Measurements from ENCODE around the gene ATIC. TPM values are rescaled to one million over a fixed set of nuclear protein-coding genes. Genes with fewer than 3 reads are reported as not detected.

The ATIC gene
- total RNA-seq, 1 experiment from 2014 or later = 285 TPM

- Mint-ChIP-seq H3K4me1 (peaks cover 10% of the 10 kb centered on the region), H3K27ac (no peak overlapping the region), H3K27me3 (ENCODE audit: low read depth) (no peaks in the 10 kb centered on the region), H3K9me3 (no peaks in the 10 kb centered on the region), H3K36me3 (no peaks in the 10 kb centered on the region), H3K4me3 (no peak overlapping the region)
- POLR2A ChIA-PET = interaction anchor here (0.6 kb wide), 1 partner anchor 387 kb away, joined by 3 read pairs; no protein-coding TSS in a partner anchor
- CTCF ChIA-PET = interaction anchor here (0.6 kb wide), 1 partner anchor 165 kb away, joined by 4 read pairs; no protein-coding TSS in a partner anchor
- ATAC-seq (no peak), DNase-seq (ENCODE audit: low spot score) (no peak)
- no peak for TF ChIP-seq GTF2I (CRISPR knock-in tag; conservative IDR thresholded peaks at IDR 0.05)
- TF ChIP-seq USF1 (CRISPR knock-in tag; IDR thresholded peaks at IDR 0.05) = no peak
- no peak for TF ChIP-seq JUN (CRISPR knock-in tag; IDR thresholded peaks at IDR 0.05)
- TF ChIP-seq IRF2 (CRISPR knock-in tag; IDR thresholded peaks at IDR 0.05; ENCODE audit: borderline replicate concordance, low read depth) = no peak
- TF ChIP-seq NFATC4 (CRISPR knock-in tag; IDR thresholded peaks at IDR 0.05) = no peak
- no peak for TF ChIP-seq ZNF423 (CRISPR knock-in tag; IDR thresholded peaks at IDR 0.05)
- TF ChIP-seq RORB (CRISPR knock-in tag; IDR thresholded peaks at IDR 0.05) = no peak
- no peak for TF ChIP-seq NR3C1 (CRISPR knock-in tag; conservative IDR thresholded peaks at IDR 0.05; ENCODE audit: low read depth)
- no peak for TF ChIP-seq ZSCAN18 (CRISPR knock-in tag; IDR thresholded peaks at IDR 0.05)
- TF ChIP-seq ATF2 (CRISPR knock-in tag; IDR thresholded peaks at IDR 0.05; ENCODE audit: borderline replicate concordance, low read depth) = no peak
- no peak for TF ChIP-seq ZNF396 (CRISPR knock-in tag; IDR thresholded peaks at IDR 0.05; ENCODE audit: borderline replicate concordance)
Observed at GRCh38 chr2:215275824-215276223, 36.0 kb upstream of the ATIC start.

GRCh38 chr2:215277944-215278343, 33.9 kb upstream of the ATIC start:
- ChIA-PET CTCF (no interaction called here), POLR2A (no interaction called here)
- peaks cover 3% of the 10 kb centered on the region; the same call in 1 of the 2 replicates for H3K9me3 Mint-ChIP-seq

More at GRCh38 chr2:215277944-215278343, 33.9 kb upstream of the ATIC start:
- Mint-ChIP-seq H3K27ac (no peak overlapping the region), H3K27me3 (ENCODE audit: low read depth) (no peaks in the 10 kb centered on the region), H3K4me1 (no peaks in the 10 kb centered on the region), H3K36me3 (no peaks in the 10 kb centered on the region), H3K4me3 (no peak overlapping the region)
- ATAC-seq = no peak
- DNase-seq (ENCODE audit: low spot score) = no peak
- no peak for TF ChIP-seq SOX15 (CRISPR knock-in tag; IDR thresholded peaks at IDR 0.05)
- TF ChIP-seq ZNF232 (CRISPR knock-in tag; IDR thresholded peaks at IDR 0.05) = no peak
- no peak for TF ChIP-seq FOXJ3 (CRISPR knock-in tag; IDR thresholded peaks at IDR 0.05; ENCODE audit: borderline replicate concordance)
- TF ChIP-seq ZNF532 (CRISPR knock-in tag; IDR thresholded peaks at IDR 0.05; ENCODE audit: borderline replicate concordance) = no peak
- no peak for TF ChIP-seq NFATC4 (CRISPR knock-in tag; IDR thresholded peaks at IDR 0.05)
- TF ChIP-seq IRF1 (CRISPR knock-in tag; IDR thresholded peaks at IDR 0.05) = no peak
- no peak for TF ChIP-seq HMGA2 (CRISPR knock-in tag; IDR thresholded peaks at IDR 0.05)
- TF ChIP-seq MLX (CRISPR knock-in tag; IDR thresholded peaks at IDR 0.05) = no peak
- no peak for TF ChIP-seq OVOL2 (CRISPR knock-in tag; IDR thresholded peaks at IDR 0.05; ENCODE audit: borderline replicate concordance)
